Endodermal cell (in vitro differentiated cells): ENCODE measurements around the gene HK3. TPM values are rescaled to one million over a fixed set of nuclear protein-coding genes. Genes with fewer than 3 reads are reported as not detected.

ENCODE experiments used
- DNase-seq: peaks from one replicate; pipeline ENCODE4 v3.0.0-alpha.2; 2017
- H3K27ac ChIP-seq: 2 replicates; pipeline ENCODE4 v1.5.1; 2013; ENCODE audit warnings: mild to moderate bottlenecking, low read depth, low read length, moderate library complexity
- H3K27me3 ChIP-seq: 2 replicates; pipeline ENCODE4 v1.6.1; 2013; ENCODE audit warnings: mild to moderate bottlenecking, low read length, moderate library complexity; ENCODE audit not compliant: insufficient read depth, control insufficient read depth, poor library complexity, severe bottlenecking
- H3K36me3 ChIP-seq: 2 replicates; pipeline ENCODE4 v1.7.0; 2013; ENCODE audit warnings: mild to moderate bottlenecking, low read length, moderate library complexity; ENCODE audit not compliant: control insufficient read depth, insufficient read depth
- H3K4me1 ChIP-seq: one replicate; pipeline ENCODE4 v1.7.0; 2013; ENCODE audit warnings: low read length; ENCODE audit not compliant: control insufficient read depth, insufficient read depth
- H3K4me3 ChIP-seq: 2 replicates; pipeline ENCODE4 v1.5.1; 2013; ENCODE audit warnings: mild to moderate bottlenecking, low read length, moderate library complexity
- H3K9ac ChIP-seq: 2 replicates; pipeline ENCODE4 v1.6.1; 2013; ENCODE audit warnings: mild to moderate bottlenecking, low read length, moderate library complexity; ENCODE audit not compliant: poor library complexity, severe bottlenecking; ENCODE audit errors: extremely low read depth
- H3K9me3 ChIP-seq: 2 replicates; pipeline ENCODE4 v1.6.1; 2013; ENCODE audit warnings: mild to moderate bottlenecking, low read length, moderate library complexity; ENCODE audit not compliant: control insufficient read depth
- H3K27ac Mint-ChIP-seq: 2 replicates; pipeline ENCODE4 v1.8.0; 2020; ENCODE audit warnings: mixed read lengths
- H3K27me3 Mint-ChIP-seq: 2 replicates; pipeline ENCODE4 v1.8.0; 2021; ENCODE audit warnings: mild to moderate bottlenecking, mixed read lengths; ENCODE audit not compliant: insufficient read depth
- H3K36me3 Mint-ChIP-seq: 2 replicates; pipeline ENCODE4 v1.8.0; 2020; ENCODE audit warnings: low read depth, mixed read lengths
- H3K4me1 Mint-ChIP-seq: 2 replicates; pipeline ENCODE4 v1.8.0; 2020; ENCODE audit warnings: mixed read lengths
- H3K4me3 Mint-ChIP-seq: 2 replicates; pipeline ENCODE4 v1.8.0; 2020; ENCODE audit warnings: mild to moderate bottlenecking, moderate library complexity, mixed read lengths
- H3K9me3 Mint-ChIP-seq: 2 replicates; pipeline ENCODE4 v1.8.0; 2020; ENCODE audit warnings: mild to moderate bottlenecking, mixed read lengths
- WGBS, 2 experiments: methylation state at CpG; one replicate each; pipeline versions ENCODE4 v1.1.5 to v1.1.7; 2013; ENCODE audit warnings: missing lambda C conversion rate in 2 of 2, mixed read lengths in 1 of 2; ENCODE audit not compliant: insufficient coverage in 1 of 2, insufficient read length in 1 of 2; 5-methylcytosine and 5-hydroxymethylcytosine counted together
- total RNA-seq, 2 donors: library from RNA; stranded (reverse); fragmentation: NEBNext Ultra II Directional in 1 of 2; extraction: Animal tissue kit (Norgen Biotek cat#: 25700) in 1 of 2; gene quantifications; 2 replicates in 1 of 2; 3 replicates in 1 of 2; pipeline ENCODE4 v1.2.1, GENCODE V29; 2021
- TF ChIP-seq, protein P1 (sequence below): fragments of 200-600 bp; sonication (generic); conservative IDR thresholded peaks from 2 replicates; pipeline ENCODE4 v1.5.0; 2021; ENCODE audit warnings: antibody characterized with exemption, mild to moderate bottlenecking

The HK3 gene
- total RNA-seq, 2 donors from 2014 or later: 0.55 TPM; not detected in 1

DNA sequence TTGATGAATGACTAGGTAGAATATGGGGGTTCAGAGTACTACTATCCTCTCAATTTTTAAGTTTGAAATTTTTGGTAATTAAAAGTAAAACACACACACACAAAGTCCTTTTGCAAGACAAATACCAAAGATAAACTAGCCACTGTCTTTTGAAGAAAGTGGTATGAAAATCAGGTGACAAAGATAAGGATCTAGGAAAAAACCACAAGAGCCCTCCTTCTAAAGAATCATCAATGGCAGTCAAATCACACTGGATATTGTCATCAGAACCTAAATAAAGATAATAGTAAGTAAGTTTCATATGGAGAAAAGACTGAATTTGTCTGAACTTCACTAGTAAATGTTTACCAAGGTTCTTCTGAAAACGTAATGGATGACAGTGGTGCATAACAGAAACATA, 30.5 kb upstream of the HK3 start:
- Mint-ChIP-seq H3K4me3 (no peak overlapping the region), H3K4me1 (no peaks in the 10 kb centered on the region)
- no peak for DNase-seq

DNA sequence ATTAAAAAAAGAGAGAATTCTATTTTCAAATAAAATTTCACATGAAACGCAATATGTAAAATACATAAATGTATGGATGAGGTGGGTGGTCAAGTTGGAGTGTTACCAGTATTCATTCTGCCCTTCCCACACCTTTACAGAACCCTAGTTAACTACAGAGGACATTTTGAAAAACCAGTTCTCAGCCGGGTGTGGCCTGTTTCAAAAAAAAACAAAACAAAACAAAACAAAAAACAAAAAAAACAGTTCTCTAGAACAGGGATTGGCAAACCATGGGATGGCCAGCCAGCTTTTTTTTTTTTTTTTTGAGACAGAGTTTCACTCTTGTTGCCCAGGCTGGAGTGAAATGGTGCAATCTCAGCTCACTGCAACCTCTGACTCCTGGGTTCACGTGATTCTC, 28.4 kb upstream of the HK3 start:
- TF ChIP-seq, protein P1, sequence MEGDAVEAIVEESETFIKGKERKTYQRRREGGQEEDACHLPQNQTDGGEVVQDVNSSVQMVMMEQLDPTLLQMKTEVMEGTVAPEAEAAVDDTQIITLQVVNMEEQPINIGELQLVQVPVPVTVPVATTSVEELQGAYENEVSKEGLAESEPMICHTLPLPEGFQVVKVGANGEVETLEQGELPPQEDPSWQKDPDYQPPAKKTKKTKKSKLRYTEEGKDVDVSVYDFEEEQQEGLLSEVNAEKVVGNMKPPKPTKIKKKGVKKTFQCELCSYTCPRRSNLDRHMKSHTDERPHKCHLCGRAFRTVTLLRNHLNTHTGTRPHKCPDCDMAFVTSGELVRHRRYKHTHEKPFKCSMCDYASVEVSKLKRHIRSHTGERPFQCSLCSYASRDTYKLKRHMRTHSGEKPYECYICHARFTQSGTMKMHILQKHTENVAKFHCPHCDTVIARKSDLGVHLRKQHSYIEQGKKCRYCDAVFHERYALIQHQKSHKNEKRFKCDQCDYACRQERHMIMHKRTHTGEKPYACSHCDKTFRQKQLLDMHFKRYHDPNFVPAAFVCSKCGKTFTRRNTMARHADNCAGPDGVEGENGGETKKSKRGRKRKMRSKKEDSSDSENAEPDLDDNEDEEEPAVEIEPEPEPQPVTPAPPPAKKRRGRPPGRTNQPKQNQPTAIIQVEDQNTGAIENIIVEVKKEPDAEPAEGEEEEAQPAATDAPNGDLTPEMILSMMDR: no peak
- Mint-ChIP-seq H3K27me3 (no peaks in the 10 kb centered on the region), H3K27ac (no peak overlapping the region), H3K36me3 (peaks cover 41% of the 10 kb centered on the region), H3K4me3 (no peak overlapping the region), H3K9me3 (peaks cover 2% of the 10 kb centered on the region), H3K4me1 (peaks cover 5% of the 10 kb centered on the region)
- Histone ChIP-seq H3K36me3 (peaks cover 48% of the 10 kb centered on the region), H3K9me3 (no peaks in the 10 kb centered on the region), H3K27me3 (no peaks in the 10 kb centered on the region), H3K4me1 (peaks cover 5% of the 10 kb centered on the region), H3K27ac (no peak overlapping the region), H3K4me3 (no peak overlapping the region), H3K9ac (no peak overlapping the region)
- DNase-seq: no peak
- WGBS, 2 experiments: 92 to 100% methylated on average over 1 to 2 of the region's 3 CpGs

More for the DNA sequence above, 30.5 kb upstream of the HK3 start:
- Histone ChIP-seq H3K36me3 (peaks cover 64% of the 10 kb centered on the region), H3K27me3 (no peaks in the 10 kb centered on the region), H3K9me3 (no peaks in the 10 kb centered on the region), H3K4me1 (no peaks in the 10 kb centered on the region), H3K4me3 (no peak overlapping the region), H3K27ac (no peak overlapping the region), H3K9ac (no peak overlapping the region)
- peaks cover 39% of the 10 kb centered on the region for H3K36me3 Mint-ChIP-seq
- TF ChIP-seq, protein P1: no peak
- H3K27me3 Mint-ChIP-seq: no peaks in the 10 kb centered on the region
- H3K27ac Mint-ChIP-seq: no peak overlapping the region
- peaks cover 2% of the 10 kb centered on the region for H3K9me3 Mint-ChIP-seq
- WGBS, 2 experiments: no CpG with 5 or more reads among the region's 1 CpG

GRCh38 chr5:176922817-176923216, 23.7 kb upstream of the HK3 start:
- no peak overlapping the region for H3K27ac ChIP-seq
- no peak overlapping the region for H3K4me3 ChIP-seq
- WGBS, 2 experiments: 78 to 90% methylated on average over 1 to 2 of the region's 2 CpGs
- peaks cover 29% of the 10 kb centered on the region for H3K36me3 Mint-ChIP-seq
- peaks cover 5% of the 10 kb centered on the region for H3K4me1 ChIP-seq
- H3K36me3 ChIP-seq: peaks cover 31% of the 10 kb centered on the region
- H3K27ac Mint-ChIP-seq: no peak overlapping the region
- no peak for DNase-seq
- no peaks in the 10 kb centered on the region for H3K9me3 Mint-ChIP-seq
- H3K4me1 Mint-ChIP-seq: peaks cover 11% of the 10 kb centered on the region
- H3K27me3 ChIP-seq: no peaks in the 10 kb centered on the region
- no peak overlapping the region for H3K9ac ChIP-seq
- no peaks in the 10 kb centered on the region for H3K9me3 ChIP-seq
- H3K27me3 Mint-ChIP-seq: no peaks in the 10 kb centered on the region
- TF ChIP-seq, protein P1: no peak
- H3K4me3 Mint-ChIP-seq: no peak overlapping the region
